T-helper 1 cell (primary cell): ENCODE data around the gene FBH1.
"Not testable (repeated sequence)": the region's sequence is repeated elsewhere in the genome, so short reads cannot be mapped to it uniquely, and the experiment has no call there.

Experiments used
- DNase-seq, 5 donors: peaks; one replicate each; pipeline ENCODE4 v3.0.0-alpha.2; 2012 to 2020

Gene FBH1

DNA sequence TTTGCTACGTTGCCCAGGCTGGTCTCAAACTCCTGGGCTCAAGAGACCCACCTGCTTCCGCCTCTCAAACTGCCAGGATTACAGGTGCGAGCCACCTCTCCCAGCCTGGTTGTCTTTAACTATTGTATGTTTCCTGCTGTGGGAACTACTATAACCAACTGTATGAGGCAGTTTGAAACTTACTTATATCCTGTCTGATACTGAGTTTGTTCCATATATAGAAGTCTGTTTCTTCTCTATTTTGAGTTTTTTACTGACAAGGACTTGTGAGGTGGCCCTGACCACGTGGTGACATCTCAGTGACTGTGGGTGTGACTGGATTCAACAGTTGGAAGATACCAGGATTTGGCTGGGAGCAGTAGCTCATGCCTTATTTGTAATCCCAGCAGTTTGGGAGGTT is 14.2 kb downstream of the FBH1 start:
- DNase-seq, result peak in 1 of 5 donors; percentile 57

- DNase-seq, result no peak
Observed at GRCh38 chr10:5905854-5906507, 15.9 kb downstream of the FBH1 start.

GRCh38 chr10:5906651-5907050 is 16.6 kb downstream of the FBH1 start:
- DNase-seq, result no peak

GRCh38 chr10:5908676-5909075 is 18.6 kb downstream of the FBH1 start:
- not testable (repeated sequence) for DNase-seq

GRCh38 chr10:5910323-5911100 is 20.5 kb downstream of the FBH1 start:
- DNase-seq, result no peak

- DNase-seq, result no peak
Observed at GRCh38 chr10:5911670-5912069, 21.6 kb downstream of the FBH1 start.

GRCh38 chr10:5913736-5914135 is 23.7 kb downstream of the FBH1 start:
- no peak for DNase-seq

DNA sequence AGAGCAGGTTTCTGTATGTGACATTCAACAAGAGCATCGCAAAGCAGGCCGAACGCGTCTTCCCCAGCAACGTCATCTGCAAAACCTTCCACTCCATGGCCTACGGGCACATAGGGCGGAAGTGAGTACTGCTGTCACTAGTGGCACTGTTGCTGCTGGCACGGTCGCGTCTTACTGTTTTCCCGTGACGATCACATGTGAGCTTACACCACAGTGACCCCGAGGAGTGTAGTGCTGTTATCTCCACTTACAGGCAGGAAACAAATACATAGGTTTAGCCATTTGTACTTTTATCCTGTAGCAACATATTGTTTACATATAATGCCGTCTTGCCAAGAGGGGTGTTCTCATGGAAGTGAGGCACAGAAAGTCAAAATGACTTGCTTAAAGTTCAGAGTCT is 25.4 kb downstream of the FBH1 start:
- DNase-seq, result no peak

- no peak for DNase-seq
Observed at GRCh38 chr10:5917305-5917704, 27.3 kb downstream of the FBH1 start.

DNA sequence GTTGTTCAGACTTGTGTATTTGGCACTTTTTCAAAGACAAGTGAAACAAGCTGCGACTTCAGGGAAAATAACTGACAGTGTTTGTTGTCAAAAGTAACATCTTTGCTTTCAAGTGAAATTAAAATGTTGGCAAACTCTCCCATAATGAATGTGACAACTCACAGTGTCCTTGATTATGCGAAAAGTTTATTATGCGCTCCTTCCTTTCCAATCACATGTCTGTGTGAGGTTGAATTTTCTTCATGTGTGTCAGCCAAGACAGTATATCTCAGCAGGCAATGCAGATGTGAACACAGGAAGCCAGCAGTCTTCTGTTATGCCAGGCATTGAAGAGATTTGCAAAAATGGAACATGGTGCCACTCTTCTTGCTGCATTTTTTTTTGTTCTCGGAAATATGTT is 28.7 kb downstream of the FBH1 start:
- DNase-seq, result no peak

- DNase-seq, result no peak
Observed at GRCh38 chr10:5919568-5919967, 29.5 kb downstream of the FBH1 start.

DNA sequence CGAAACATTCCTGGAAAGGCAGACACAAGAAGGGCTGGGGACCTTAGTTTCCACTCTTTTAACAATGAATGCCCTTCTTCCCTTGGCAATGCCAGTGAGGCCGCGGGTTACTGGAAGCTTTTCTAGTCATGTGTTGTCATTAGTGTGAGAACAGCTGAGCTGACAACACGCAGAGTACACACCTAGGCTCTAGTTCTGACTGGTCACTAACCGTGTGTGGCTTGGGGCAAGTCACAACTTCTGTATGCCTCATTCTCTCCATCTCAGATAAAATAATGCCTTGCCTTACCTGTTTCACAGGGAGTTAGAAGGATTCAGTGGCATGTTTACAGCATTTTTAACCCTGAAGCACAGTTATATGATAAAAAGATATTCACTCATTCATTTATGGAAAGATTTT is 31.7 kb downstream of the FBH1 start:
- DNase-seq, result no peak

GRCh38 chr10:5924889-5925288 is 34.8 kb downstream of the FBH1 start:
- no peak for DNase-seq

DNA sequence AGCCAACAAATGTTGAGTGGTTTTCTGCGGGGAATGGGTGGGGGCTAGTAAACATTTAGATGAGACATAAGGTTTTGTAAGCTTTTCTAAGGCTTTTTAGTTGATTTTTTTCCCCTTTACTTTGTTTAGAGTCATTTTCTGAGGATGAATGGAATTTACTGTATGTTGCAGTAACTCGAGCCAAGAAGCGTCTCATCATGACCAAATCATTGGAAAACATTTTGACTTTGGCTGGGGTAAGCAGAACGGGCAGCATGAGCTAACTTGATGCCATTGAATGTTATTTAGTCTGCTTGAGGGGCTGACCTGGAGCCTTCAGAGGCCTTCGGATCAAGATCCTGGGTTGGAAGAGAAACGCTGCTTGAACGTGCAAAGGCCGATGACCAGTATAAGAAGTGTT is 37.3 kb downstream of the FBH1 start:
- DNase-seq, result no peak

GRCh38 chr10:5929442-5929841 is 39.4 kb downstream of the FBH1 start:
- DNase-seq, result no peak

DNA sequence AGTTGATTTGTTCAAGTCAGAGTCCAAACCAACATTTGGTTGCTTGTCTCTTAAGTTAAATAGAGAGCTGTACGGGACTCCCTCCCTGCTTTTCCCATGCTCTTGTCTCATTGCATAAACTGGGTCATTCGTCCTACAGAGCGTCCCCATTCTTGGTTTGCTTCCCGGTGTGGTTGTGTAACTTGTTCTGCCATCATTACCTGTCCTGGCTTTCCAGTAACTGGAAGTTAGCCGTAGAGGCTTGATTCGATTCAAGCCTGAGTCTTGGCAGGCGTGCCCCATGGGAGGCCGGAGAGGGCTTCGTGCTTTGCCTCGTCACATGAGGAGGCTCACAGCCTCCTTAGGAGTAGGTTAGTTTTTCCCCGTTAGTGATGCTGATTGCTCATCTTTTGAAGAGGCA is 40.2 kb downstream of the FBH1 start:
- DNase-seq, result no peak

GRCh38 chr10:5932345-5932744 is 42.3 kb downstream of the FBH1 start:
- DNase-seq, result no peak

DNA sequence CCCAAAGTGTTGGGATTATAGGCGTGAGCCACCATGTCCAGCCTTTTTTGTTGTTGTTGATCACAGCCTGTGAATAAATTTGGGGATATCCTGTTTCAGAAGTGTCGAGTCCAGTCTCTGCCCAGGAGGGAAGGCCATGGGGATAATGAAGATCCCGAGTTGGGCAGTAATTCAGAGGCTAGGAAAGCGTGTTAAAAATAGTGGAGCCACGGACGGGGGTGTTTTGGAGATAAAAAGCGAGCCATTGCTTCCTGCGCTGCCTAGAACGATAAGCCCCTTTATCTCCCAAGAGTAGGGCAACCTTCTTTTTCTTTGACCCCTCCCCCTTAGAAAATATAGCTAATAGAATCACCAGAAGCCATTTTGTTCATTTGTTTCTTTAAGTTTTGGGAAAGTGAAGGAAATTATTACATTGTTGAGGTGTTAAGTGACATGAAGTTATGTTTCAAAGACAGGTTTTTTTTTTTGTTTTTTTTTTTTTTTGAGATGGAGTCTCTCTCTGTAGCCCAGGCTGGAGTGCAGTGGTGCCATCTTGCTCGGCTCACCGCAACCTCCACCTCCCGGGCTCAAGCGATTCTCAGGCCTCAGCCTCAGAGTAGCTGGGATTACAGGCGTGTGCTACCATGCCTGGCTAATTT is 44.0 kb downstream of the FBH1 start:
- DNase-seq, result no peak

DNA sequence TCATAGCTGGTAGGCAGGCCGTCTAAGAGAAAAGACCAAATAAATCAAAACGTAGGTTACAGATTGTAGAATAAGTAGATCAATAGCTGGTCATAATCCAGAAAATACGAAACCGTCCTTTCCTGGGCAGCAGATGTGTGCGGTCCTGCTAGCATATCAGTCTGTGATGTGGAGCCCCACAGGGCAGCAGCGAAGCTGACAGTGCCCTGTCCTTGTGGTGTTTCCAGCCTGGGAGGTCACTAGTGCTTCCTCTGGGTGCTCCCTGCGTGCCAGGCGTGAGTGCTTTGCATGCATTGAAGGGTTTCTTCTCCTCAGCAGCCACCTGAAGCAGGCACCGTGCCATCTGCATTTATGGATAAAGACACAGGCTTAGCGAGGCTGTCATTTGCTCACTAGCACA is 45.6 kb downstream of the FBH1 start:
- no peak for DNase-seq

GRCh38 chr10:5937016-5937415 is 47.0 kb downstream of the FBH1 start:
- no peak for DNase-seq

DNA sequence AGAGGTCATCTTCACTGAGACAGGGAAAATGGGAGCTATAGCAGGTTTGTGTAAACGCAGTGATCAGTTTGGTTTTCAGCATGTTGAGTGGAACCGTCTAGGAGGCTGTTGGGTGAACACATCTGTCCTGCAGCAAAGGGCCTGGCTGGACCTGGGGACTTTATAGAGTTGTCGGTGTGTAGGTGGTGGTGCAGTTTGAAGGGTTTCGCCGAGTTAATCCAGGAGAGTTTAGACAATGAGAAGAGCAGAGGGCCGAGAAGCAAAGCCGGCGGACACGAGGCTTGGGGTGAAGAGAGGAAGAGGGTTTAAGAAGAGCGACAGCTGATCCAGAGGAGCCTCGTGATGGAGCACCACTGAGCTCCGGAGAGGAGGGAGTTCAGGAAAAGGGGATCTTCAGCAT is 48.2 kb downstream of the FBH1 start:
- no peak for DNase-seq

- DNase-seq, result no peak
Observed at GRCh38 chr10:5940807-5941218, 50.8 kb downstream of the FBH1 start.

DNA sequence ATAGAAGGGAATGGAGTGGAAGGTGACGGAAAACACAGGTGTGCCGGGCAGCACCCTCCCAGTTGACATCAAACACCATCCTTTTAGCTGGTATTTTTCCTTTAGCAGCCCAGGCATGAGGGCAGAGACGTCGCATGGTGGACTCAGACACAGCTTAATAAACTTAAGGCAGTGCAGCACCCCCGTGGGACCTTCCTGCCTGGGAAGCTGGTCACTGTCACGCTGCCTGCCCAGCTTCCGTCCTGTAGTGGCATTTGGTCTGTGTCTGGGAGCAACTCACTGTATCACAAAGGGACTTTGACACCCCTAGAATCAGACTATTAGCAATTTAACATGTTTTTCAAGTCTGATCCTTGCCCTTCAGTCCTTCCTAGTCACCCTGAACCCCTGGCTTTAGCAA is 51.5 kb downstream of the FBH1 start:
- DNase-seq, result no peak

- DNase-seq, result no peak
Observed at GRCh38 chr10:5942001-5942400, 52.0 kb downstream of the FBH1 start.
